ENCODE data around the gene TMEM144. TPM values are rescaled to one million over a fixed set of nuclear protein-coding genes. Genes with fewer than 3 reads are reported as not detected.
"Not testable (repeated sequence)": the region's sequence is repeated elsewhere in the genome, so short reads cannot be mapped to it uniquely, and the experiment has no call there.

Gene TMEM144
- total RNA-seq, 1 donor from 2014 or later: 7.1 TPM

- Mint-ChIP-seq H3K27me3 (no peaks in the 10 kb centered on the region), H3K27ac (no peak overlapping the region), H3K36me3 (no peaks in the 10 kb centered on the region), H3K4me1 (ENCODE audit: unreplicated experiment) (no peaks in the 10 kb centered on the region), H3K9me3 (no peaks in the 10 kb centered on the region), H3K4me3 (no peak overlapping the region)
- no peak for TF ChIP-seq CTCF (conservative IDR thresholded peaks at IDR 0.05)
- DNase-seq (ENCODE audit: extremely low spot score, unreplicated experiment): no peak
These were observed 64.3 kb downstream of the TMEM144 start for GRCh38 chr4:158274636-158275035.

GRCh38 chr4:158277558-158277957 is 67.3 kb downstream of the TMEM144 start:
- DNase-seq (ENCODE audit: extremely low spot score, unreplicated experiment): no peak
- TF ChIP-seq CTCF (conservative IDR thresholded peaks at IDR 0.05): no peak
- Mint-ChIP-seq H3K36me3 (no peaks in the 10 kb centered on the region), H3K4me3 (no peak overlapping the region), H3K27ac (no peak overlapping the region), H3K9me3 (no peaks in the 10 kb centered on the region), H3K27me3 (no peaks in the 10 kb centered on the region), H3K4me1 (ENCODE audit: unreplicated experiment) (no peaks in the 10 kb centered on the region)

GRCh38 chr4:158279052-158279451 is 68.8 kb downstream of the TMEM144 start:
- H3K36me3 Mint-ChIP-seq; H3K27ac Mint-ChIP-seq; DNase-seq (ENCODE audit: extremely low spot score, unreplicated experiment); H3K4me3 Mint-ChIP-seq; H3K27me3 Mint-ChIP-seq; H3K9me3 Mint-ChIP-seq; H3K4me1 Mint-ChIP-seq (ENCODE audit: unreplicated experiment): not testable (repeated sequence)

- Mint-ChIP-seq H3K27me3 (no peaks in the 10 kb centered on the region), H3K4me3 (no peak overlapping the region), H3K4me1 (ENCODE audit: unreplicated experiment) (no peaks in the 10 kb centered on the region), H3K27ac (no peak overlapping the region), H3K36me3 (no peaks in the 10 kb centered on the region), H3K9me3 (no peaks in the 10 kb centered on the region)
- no peak for TF ChIP-seq CTCF (conservative IDR thresholded peaks at IDR 0.05)
- no peak for DNase-seq (ENCODE audit: extremely low spot score, unreplicated experiment)
These were observed 70.6 kb downstream of the TMEM144 start for GRCh38 chr4:158280856-158281255.

- H3K36me3 Mint-ChIP-seq: no peaks in the 10 kb centered on the region
- no peaks in the 10 kb centered on the region for H3K27me3 Mint-ChIP-seq
- no peak for DNase-seq (ENCODE audit: extremely low spot score, unreplicated experiment)
- no peaks in the 10 kb centered on the region for H3K9me3 Mint-ChIP-seq
- H3K27ac Mint-ChIP-seq: no peak overlapping the region
- no peak for TF ChIP-seq CTCF (conservative IDR thresholded peaks at IDR 0.05)
- H3K4me3 Mint-ChIP-seq: no peak overlapping the region
- H3K4me1 Mint-ChIP-seq (ENCODE audit: unreplicated experiment): no peaks in the 10 kb centered on the region
These were observed 72.0 kb downstream of the TMEM144 start for GRCh38 chr4:158282252-158282651.

- Mint-ChIP-seq H3K27ac (no peak overlapping the region), H3K27me3 (no peaks in the 10 kb centered on the region), H3K4me1 (ENCODE audit: unreplicated experiment) (no peaks in the 10 kb centered on the region), H3K36me3 (no peaks in the 10 kb centered on the region), H3K4me3 (no peak overlapping the region), H3K9me3 (peaks cover 4% of the 10 kb centered on the region)
- DNase-seq (ENCODE audit: extremely low spot score, unreplicated experiment): no peak
- no peak for TF ChIP-seq CTCF (conservative IDR thresholded peaks at IDR 0.05)
These were observed 75.3 kb downstream of the TMEM144 start for GRCh38 chr4:158285429-158286216.
